Measurements from ENCODE around the gene CLIC2.
"Not testable (repeated sequence)": the region's sequence is repeated elsewhere in the genome, so short reads cannot be mapped to it uniquely, and the experiment has no call there.

CLIC2 gene

DNA sequence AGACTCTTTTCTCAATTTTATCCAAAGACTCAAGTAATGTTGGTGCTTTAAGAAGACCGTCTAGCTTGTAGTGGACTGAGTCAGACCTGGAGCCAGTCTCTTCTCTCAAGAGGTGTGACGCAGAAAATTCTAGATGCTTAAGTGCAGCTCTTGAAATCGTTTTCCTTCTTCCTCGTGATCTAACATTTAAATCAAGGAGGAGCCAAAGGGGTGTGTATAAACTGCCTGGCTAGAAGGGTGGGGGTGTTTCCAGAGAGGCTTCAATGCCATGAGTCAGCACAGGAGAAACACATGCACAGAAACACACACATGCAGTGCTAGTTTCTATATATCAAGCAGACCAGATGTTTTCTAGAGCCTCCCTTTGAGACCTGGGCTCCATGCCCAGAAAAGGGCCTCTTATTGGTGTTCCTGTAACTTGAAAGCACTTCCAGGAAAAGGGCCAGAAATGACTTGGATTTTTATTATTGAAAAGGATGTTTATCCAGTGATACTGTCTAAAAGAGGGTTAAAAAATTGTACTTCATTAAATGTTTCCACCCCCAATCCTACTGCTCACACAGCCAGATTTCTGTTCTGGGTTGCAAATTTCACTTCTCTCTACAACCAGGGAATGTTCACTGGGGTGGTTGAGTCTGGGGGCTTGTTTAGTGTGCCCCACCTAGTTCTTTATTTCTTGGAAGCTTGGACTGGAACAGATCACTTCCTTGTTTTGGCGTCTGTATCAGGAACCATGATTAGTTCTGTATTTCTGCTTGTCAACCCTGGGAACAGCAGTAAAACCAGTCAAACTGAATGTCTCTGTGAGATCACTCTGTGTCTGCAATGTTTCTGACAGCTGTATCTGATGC, at the start of gene CLIC2:
Gene CLIC2 (minus strand): TSS at position 129 of the 851 bp plus-strand sequence. CDS start 187 bp downstream, outside the sequence.
- ATAC-seq, result peak in 1 of 2 donors; percentile 49

- ATAC-seq, result peak; percentile 56 to 57
Measured at GRCh38 chrX:155382529-155382967, 48.1 kb upstream of the CLIC2 start.

DNA sequence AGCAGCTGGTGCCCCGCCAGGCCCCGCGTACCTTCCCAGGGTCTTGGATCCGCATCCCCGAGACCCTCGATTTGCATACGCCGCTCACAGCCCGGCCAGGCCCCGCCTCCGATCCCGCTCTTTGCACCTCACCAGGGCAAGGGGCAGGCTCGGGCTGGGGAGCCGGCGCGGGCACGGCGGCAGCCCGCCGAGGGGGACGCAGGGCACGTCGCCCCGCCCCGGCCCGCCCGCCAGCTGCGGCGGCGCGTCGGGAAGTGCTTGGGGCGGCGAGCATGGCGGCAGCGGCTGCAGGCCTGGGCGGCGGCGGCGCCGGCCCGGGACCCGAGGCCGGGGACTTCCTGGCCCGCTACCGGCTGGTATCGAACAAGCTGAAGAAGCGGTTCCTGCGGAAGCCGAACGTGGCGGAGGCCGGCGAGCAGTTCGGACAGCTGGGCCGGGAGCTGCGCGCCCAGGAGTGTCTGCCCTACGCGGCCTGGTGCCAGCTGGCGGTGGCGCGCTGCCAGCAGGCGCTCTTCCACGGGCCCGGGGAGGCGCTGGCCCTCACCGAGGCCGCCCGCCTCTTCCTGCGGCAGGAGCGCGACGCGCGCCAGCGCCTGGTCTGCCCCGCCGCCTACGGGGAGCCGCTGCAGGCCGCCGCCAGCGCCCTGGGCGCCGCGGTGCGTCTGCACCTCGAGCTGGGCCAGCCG, 47.6 kb upstream of the CLIC2 start, which contains the start of gene F8A2:
Gene F8A2 (plus strand): TSS at position 253 of the 686 bp plus-strand sequence. CDS start 20 bp downstream, at position 273.
- peak; percentile 82 to 83 for ATAC-seq

DNA sequence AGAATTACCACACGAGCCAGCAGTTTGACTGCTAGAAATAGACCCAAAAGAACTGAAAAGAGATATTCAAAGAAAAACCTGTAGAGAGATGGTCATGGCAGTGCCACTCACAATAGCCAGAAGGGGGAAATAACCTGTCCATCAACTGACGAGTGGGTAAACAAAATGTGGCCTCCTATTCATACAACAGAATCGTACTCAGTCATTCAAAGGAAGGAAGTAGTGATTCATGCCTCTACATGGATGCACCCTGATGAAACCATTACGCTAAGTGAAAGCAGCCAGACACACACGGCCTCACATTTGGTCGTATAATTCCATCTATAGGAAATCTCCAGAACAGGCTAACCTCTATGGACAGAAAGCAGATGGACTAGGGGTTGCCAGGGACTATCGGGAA, 45.4 kb upstream of the CLIC2 start:
- peak; percentile 53 to 54 for ATAC-seq

DNA sequence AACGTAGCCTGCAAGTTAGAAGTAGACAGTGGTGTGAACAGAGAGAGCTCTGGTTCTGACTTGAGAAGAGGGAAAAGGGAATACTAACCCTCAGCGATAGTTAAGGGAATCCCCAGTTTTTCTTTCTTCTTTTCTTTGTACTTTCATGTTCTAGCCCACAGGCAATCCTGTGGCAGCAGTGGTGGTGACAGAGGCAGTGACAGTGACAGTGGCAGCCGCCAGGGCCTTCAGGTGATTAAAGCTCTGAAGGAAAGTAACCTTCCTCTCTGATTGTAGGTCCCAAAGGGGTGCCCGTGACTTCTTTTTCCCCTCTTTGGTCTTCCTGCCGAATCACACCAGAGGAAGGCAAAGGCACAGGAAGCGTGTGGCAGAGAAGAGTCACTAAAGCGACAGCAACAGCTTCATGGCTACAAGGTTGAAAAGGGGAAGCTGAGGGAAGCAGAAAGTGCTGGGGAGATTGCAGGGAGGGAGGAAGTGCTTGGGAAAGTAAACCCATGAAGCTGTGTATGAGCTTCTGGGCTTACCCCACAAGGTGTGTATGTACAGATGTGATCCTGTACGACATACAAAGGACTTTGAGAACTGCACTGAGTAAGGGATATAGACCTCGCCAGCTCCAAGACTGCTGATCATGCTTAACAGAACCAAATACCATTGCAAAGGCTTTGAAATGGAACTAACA, 39.5 kb upstream of the CLIC2 start:
- ATAC-seq, result peak; percentile 41 to 55

- peak in 1 of 2 donors; percentile 20 for ATAC-seq
Measured at GRCh38 chrX:155363712-155364111, 29.3 kb upstream of the CLIC2 start.

DNA sequence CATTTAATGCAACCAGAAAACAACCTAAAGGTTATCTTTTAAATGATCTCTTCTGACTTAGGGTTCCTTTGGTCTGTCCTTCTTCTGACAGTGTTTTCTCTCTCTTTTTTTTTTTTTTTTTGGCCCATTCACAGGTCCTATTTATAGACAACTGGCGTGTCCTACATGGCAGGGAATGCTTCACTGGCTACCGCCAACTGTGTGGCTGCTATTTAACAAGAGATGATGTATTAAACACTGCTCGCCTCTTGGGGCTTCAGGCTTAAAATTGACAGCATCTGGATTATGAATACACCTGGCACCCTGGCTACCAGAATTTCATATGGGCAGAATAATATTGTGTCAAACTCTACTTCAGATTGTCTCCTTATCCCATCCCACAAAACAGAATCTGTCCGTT, 15.0 kb upstream of the CLIC2 start:
- ATAC-seq, result not testable (repeated sequence)

DNA sequence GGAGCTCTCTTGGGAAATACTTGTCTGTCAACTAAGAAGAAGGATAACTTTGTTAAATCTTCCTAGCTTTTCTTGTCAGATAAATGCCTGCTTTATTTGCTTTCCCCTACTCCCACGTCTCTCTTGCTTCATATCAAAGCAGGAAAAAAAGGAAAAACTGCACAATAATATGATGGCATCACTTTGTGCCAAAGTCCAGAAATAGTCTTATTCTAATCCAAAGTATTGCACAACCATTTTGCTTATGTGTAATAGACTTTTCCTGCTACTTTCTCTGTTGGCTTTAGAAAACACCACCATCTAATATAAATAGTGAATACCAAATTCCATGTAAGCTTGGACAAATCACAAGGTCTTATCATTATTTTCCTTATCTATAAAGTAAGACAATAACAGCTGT, 11.3 kb upstream of the CLIC2 start:
- not testable (repeated sequence) for ATAC-seq

GRCh38 chrX:155335337-155335712, 911 bp upstream of the CLIC2 start:
- not testable (repeated sequence) for ATAC-seq

DNA sequence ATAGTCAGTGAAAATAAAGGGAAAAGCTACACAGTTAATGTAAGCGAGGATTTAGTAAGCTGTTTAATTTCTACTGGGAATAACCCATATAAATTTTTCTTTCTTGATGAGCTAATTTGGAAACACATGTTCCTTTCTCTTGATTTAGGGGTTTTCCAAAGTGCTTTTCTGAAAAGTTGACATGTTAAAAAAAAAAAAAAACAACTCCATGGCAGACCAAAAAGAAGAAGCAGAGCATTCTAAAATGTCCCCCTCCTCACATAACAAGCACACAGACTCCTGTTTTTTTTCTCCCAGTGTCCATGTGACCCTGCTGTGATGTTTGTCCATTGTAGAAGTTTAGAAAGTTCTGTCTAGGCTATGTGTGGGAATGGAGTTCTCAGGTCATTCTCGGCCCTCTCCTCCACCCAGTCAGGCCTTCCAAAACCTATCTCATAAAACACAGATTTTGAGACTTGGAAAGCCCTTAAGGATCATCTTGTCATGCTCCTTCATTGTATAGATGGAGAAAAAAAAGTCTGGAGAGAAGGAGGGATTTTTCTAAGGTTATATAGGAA, 792 bp downstream of the CLIC2 start:
- no peak for ATAC-seq

GRCh38 chrX:155330992-155331391, 3.4 kb downstream of the CLIC2 start:
- no peak for ATAC-seq

DNA sequence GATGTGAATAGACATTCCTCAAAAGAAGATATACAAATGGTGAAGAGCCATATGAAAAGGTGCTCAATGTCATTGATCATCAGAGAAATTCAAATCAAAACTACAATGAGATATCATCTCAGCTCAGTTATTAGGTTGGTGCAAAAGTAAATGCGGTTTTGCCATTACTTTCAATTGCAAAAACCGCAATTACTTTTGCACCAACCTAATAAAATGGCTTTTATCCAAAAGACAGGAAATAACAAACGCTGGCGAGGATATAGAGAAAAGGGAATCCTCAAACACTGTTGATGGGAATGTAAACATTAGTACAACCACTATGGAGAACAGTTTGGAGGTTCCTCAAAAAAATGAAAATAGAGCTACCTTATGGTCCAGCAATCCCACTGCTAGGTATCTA, 5.1 kb downstream of the CLIC2 start:
- no peak for ATAC-seq

GRCh38 chrX:155326610-155327009, 7.8 kb downstream of the CLIC2 start:
- no peak for ATAC-seq

DNA sequence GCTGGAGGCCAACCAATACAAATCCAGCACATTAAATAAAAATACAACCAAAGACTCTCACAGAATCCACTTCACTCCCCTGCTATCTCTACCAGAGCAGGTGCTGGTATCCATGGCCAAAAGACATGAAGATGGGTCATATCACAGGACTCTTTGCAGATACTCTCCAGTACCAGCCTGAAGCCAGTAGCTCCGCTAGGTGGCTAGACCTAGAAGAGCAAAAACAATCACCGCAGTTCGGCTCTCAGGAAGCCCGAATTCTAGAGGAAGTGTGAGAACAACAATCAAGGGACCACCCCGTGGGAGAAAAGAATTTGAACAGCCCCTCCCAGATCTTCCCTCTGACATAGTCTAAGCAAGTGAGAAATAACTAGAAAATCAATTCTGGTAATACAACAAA, 20.2 kb downstream of the CLIC2 start:
- ATAC-seq, result no peak

DNA sequence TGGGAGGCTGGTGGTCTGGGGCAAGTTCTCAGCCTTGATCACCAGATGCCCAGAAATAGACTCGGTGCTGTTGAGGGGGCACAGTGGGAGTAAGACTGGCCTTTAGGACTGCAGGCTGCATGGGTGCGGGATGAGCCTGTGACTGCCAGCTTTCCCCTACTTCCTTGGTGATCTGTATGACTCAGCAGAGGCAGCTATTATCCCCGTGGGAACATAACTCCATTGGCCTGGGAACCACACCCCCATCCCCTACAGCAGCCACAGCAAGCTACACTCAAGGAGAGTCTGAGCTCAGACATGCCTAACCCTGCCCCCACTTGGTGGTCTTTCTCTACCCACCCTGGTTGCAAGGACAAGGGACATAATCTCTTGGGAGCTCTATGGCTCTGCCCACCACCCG, 20.6 kb downstream of the CLIC2 start:
- no peak for ATAC-seq

GRCh38 chrX:155293771-155294170, 40.6 kb downstream of the CLIC2 start:
- ATAC-seq, result no peak

DNA sequence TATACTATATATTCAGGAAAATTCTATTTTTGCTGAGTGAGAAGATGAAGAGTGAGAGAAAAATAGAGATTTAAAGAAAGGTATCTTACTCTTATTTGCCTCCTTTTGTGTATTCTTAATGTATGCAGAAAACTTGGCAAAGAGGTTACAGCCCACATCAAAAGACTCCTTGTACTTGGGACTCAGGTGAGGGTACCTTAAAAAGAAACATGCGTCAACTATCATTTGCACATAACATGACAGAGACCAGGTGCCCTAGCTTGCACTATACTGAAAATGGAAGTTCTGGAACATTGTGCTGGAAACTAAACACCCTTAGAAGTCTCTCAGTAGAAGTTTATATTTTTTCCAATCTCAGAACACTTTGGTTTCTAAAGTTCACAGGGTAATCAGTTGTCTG, 54.5 kb downstream of the CLIC2 start:
- ATAC-seq, result no peak

DNA sequence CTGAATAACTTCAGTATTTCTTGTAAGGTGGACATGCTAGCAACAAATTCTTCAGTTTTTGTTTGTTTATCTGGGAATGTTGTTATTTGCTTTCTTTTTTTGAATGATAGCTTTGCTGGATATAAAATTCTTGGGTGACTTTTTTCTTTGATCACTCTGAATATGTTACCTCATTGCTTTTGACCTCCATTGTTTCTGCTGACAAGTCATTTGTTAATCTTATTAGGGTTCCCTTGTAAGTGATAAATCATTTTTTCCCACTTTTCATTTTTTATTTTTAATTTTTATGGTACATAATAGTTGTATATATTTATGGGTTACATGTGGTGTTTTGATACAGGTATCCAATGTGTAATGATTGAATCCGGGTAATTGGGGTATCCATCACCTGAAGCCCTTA, 63.4 kb downstream of the CLIC2 start:
- no peak for ATAC-seq

DNA sequence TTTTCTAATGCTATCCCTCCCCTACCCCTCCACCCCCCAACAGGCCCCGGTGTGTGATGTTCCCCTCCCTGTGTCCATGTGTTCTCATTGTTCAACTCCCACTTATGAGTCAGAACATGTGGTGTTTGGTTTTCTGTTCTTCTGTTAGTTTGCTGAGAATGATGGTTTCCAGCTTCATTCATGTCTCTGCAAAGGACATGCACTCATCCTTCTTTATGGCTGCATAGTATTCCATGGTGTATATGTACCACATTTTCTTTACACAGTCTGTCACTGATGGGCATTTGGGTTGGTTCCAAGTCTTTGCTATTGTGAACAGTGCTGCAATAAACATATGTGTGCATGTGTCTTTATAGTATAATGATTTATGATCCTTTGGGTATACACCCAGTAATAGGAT, 66.4 kb downstream of the CLIC2 start:
- not testable (repeated sequence) for ATAC-seq

GRCh38 chrX:155266439-155266838, 68.0 kb downstream of the CLIC2 start:
- ATAC-seq, result no peak

DNA sequence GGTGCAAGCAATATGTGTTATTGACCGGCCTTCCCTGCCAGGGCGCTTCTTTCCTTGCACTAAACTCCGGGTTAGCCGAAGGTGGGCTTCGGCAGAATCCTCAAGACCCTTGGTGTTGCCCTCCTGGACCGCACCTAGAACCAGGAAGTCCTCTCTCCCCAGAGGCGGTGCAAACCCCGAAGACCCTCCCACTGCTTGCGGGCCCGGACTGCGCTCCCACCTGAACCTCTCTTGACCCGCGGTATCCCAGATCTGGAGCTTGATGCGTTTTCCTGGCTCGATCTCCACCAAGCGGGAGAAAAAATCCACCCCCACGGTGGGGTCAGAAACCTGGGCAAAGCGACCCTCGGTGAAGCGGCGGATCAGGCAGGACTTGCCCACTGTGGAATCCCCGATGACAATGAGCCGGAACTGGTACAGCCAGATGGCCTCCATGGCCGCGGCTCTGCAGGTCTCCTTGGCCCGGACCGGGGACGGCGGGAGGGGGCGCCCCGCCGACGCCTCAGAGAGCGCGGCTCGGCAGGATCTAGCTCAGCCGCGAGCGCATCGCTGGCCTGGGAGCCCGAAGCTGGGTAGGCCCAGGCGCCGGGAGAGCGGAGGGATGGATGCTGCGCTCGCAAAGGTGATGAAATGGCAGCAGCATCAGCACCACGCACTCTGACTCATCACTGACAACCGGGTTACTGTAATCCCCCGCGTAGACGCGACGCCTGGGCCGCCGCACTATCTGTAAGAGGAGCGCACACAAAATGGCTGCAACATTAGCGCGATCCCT, 70.4 kb downstream of the CLIC2 start, which contains the start of gene RAB39B:
Gene RAB39B (minus strand): TSS at position 638 of the 775 bp plus-strand sequence. CDS start 203 bp downstream, at position 435.
- peak; percentile 98 to 99 for ATAC-seq
